IMR-90 (cell line): ENCODE measurements around the gene CAMSAP3. TPM values are rescaled to one million over a fixed set of nuclear protein-coding genes. Genes with fewer than 3 reads are reported as not detected.
A peak's percentile ranks its signal among the peaks of the same experiment; 100 is the strongest.

Experiments
- ATAC-seq: fragments of 200-7000 bp; cut with Tn5 transposase; 2 replicates; pipeline ENCODE4 v1.9.1; 2020; ENCODE audit warnings: low read depth, mild to moderate bottlenecking, moderate library complexity
- BruUV-seq: library from RNA; stranded (reverse); fragments of 400-500 nt; replicated peaks from 2 replicates; lab custom pipeline; 2021; lab: Mats Ljungman, UMichigan
- CTCF ChIA-PET: fragments of 300-600 bp; formaldehyde crosslinking; extraction: SDS; loops from one replicate; lab custom pipeline; 2021; ENCODE audit warnings: antibody characterized with exemption; lab: Yijun Ruan, JAX
- POLR2A ChIA-PET: fragments of 300-600 bp; sonication (Branson Sonifier 250); formaldehyde crosslinking; loops from one replicate; lab custom pipeline; 2022; ENCODE audit warnings: antibody characterized with exemption; ENCODE audit not compliant: unreplicated experiment; lab: Charles Lee
- DNase-seq: peaks from one replicate; pipeline ENCODE4 v3.0.0; 2013
- H2AFZ ChIP-seq: replicated peaks from 2 replicates; pipeline ENCODE3; 2013; ENCODE audit warnings: low read length, mild to moderate bottlenecking; ENCODE audit not compliant: poor library complexity
- H2AK5ac ChIP-seq: 2 replicates; pipeline ENCODE4 v1.6.1; 2013; ENCODE audit warnings: low read depth, low read length, inconsistent platforms
- H2AK9ac ChIP-seq: replicated peaks from 2 replicates; pipeline ENCODE3; 2013; ENCODE audit warnings: mild to moderate bottlenecking, low read depth, low read length, moderate library complexity; ENCODE audit not compliant: poor library complexity
- H2BK120ac ChIP-seq: 2 replicates; pipeline ENCODE4 v1.6.1; 2013; ENCODE audit warnings: low read depth, low read length, inconsistent platforms
- H2BK15ac ChIP-seq: 3 replicates; pipeline ENCODE4 v1.6.1; 2013; ENCODE audit warnings: low read depth, low read length, inconsistent platforms
- H2BK20ac ChIP-seq: 2 replicates; pipeline ENCODE4 v1.6.1; 2013; ENCODE audit warnings: low read depth, mild to moderate bottlenecking, inconsistent platforms, low read length, moderate library complexity
- H2BK5ac ChIP-seq: 2 replicates; pipeline ENCODE4 v1.6.1; 2013; ENCODE audit warnings: mild to moderate bottlenecking, low read depth, low read length, inconsistent platforms; ENCODE audit not compliant: poor library complexity, severe bottlenecking
- H3K14ac ChIP-seq: replicated peaks from 2 replicates; pipeline ENCODE4 v1.6.1; 2013; ENCODE audit warnings: low read depth, low read length, inconsistent platforms
- H3K18ac ChIP-seq: 2 replicates; pipeline ENCODE4 v1.6.1; 2013; ENCODE audit warnings: low read depth, low read length, control low read depth
- H3K23ac ChIP-seq: 2 replicates; pipeline ENCODE4 v1.6.1; 2013; ENCODE audit warnings: low read depth, low read length, inconsistent platforms
- H3K27ac ChIP-seq: 2 replicates; pipeline ENCODE4 v1.5.1; 2013; ENCODE audit warnings: mild to moderate bottlenecking, control low read depth, low read length; ENCODE audit not compliant: insufficient read depth
- H3K27me3 ChIP-seq: 2 replicates; pipeline ENCODE4 v1.6.1; 2013; ENCODE audit warnings: low read length; ENCODE audit not compliant: control insufficient read depth, insufficient read depth
- H3K36me3 ChIP-seq: 2 replicates; pipeline ENCODE4 v1.6.1; 2013; ENCODE audit warnings: low read length, mixed read lengths; ENCODE audit not compliant: control insufficient read depth, insufficient read depth
- H3K4ac ChIP-seq: 2 replicates; pipeline ENCODE4 v1.6.1; 2013; ENCODE audit warnings: low read depth, low read length, inconsistent platforms
- H3K4me1 ChIP-seq: 2 replicates; pipeline ENCODE4 v1.6.1; 2013; ENCODE audit warnings: low read length, mixed read lengths; ENCODE audit not compliant: control insufficient read depth, insufficient read depth
- H3K4me2 ChIP-seq: 2 replicates; pipeline ENCODE4 v1.6.1; 2013; ENCODE audit warnings: low read depth, mild to moderate bottlenecking, control low read depth, low read length, moderate library complexity
- H3K4me3 ChIP-seq: 2 replicates; pipeline ENCODE4 v1.5.1; 2013; ENCODE audit warnings: low read depth, mild to moderate bottlenecking, control low read depth, low read length, moderate library complexity; ENCODE audit not compliant: insufficient read depth
- H3K56ac ChIP-seq: 2 replicates; pipeline ENCODE4 v1.6.1; 2013; ENCODE audit warnings: low read length, inconsistent platforms; ENCODE audit not compliant: insufficient read depth; ENCODE audit errors: extremely low read depth
- H3K79me1 ChIP-seq, 2 experiments: 2 replicates each; pipeline ENCODE4 v1.6.1; 2013; ENCODE audit warnings: low read length in 2 of 2, inconsistent platforms in 1 of 2, low read depth in 1 of 2
- H3K9ac ChIP-seq: 2 replicates; pipeline ENCODE4 v1.6.1; 2013; ENCODE audit warnings: low read depth, low read length, control low read depth
- H3K9me1 ChIP-seq: 2 replicates; pipeline ENCODE4 v1.6.1; 2013; ENCODE audit warnings: low read length, inconsistent platforms; ENCODE audit not compliant: insufficient read depth
- H3K9me3 ChIP-seq: 2 replicates; pipeline ENCODE4 v1.6.1; 2013; ENCODE audit warnings: low read length; ENCODE audit not compliant: control insufficient read depth, insufficient read depth
- H4K20me1 ChIP-seq: 2 replicates; pipeline ENCODE4 v1.6.1; 2013; ENCODE audit warnings: low read length, inconsistent platforms; ENCODE audit not compliant: insufficient read depth
- H4K5ac ChIP-seq: 2 replicates; pipeline ENCODE4 v1.6.1; 2013; ENCODE audit warnings: mild to moderate bottlenecking, low read depth, low read length, control low read depth
- H4K8ac ChIP-seq, 2 experiments: 2 replicates each; pipeline ENCODE4 v1.6.1; 2013; ENCODE audit warnings: low read depth in 2 of 2, low read length in 2 of 2, control low read depth in 1 of 2, inconsistent platforms in 1 of 2
- H4K91ac ChIP-seq: 2 replicates; pipeline ENCODE4 v1.6.1; 2013; ENCODE audit warnings: low read depth, low read length, inconsistent platforms; ENCODE audit not compliant: insufficient read depth
- BHLHE40 ChIP-seq: fragments of 150-350 bp; IDR thresholded peaks from 2 replicates; pipeline ENCODE4 v1.6.1; 2016; ENCODE audit warnings: mild to moderate bottlenecking, low read depth, low read length
- CEBPB ChIP-seq: IDR thresholded peaks from 2 replicates; pipeline ENCODE4 v1.6.1; 2012; ENCODE audit warnings: low read depth, low read length, improper control_type of control experiment
- CHD1 ChIP-seq: IDR thresholded peaks from 2 replicates; pipeline ENCODE4 v1.6.1; 2012; ENCODE audit warnings: low read depth, low read length, improper control_type of control experiment
- FOS ChIP-seq: fragments of 150-350 bp; IDR thresholded peaks from 2 replicates; pipeline ENCODE4 v1.6.1; 2016; ENCODE audit warnings: low read depth, low read length
- MAFK ChIP-seq: IDR thresholded peaks from 2 replicates; pipeline ENCODE4 v1.6.1; 2012; ENCODE audit warnings: low read depth, low read length, improper control_type of control experiment
- MAZ ChIP-seq: IDR thresholded peaks from 2 replicates; pipeline ENCODE4 v1.6.1; 2012; ENCODE audit warnings: low read depth, mild to moderate bottlenecking, low read length, improper control_type of control experiment, moderate library complexity, borderline replicate concordance
- MXI1 ChIP-seq: IDR thresholded peaks from 2 replicates; pipeline ENCODE4 v1.6.1; 2012; ENCODE audit warnings: low read depth, mild to moderate bottlenecking, low read length, moderate library complexity, borderline replicate concordance
- NFE2L2 ChIP-seq: fragments of 150-350 bp; IDR thresholded peaks from 2 replicates; pipeline ENCODE4 v1.6.1; 2016; ENCODE audit warnings: low read depth, mild to moderate bottlenecking, low read length
- POLR2A ChIP-seq: IDR thresholded peaks from 2 replicates; pipeline ENCODE4 v1.6.1; 2012; ENCODE audit warnings: mild to moderate bottlenecking, low read depth, low read length
- RAD21 ChIP-seq: IDR thresholded peaks from 2 replicates; pipeline ENCODE4 v1.6.1; 2012; ENCODE audit warnings: low read length, improper control_type of control experiment
- RCOR1 ChIP-seq: IDR thresholded peaks from 2 replicates; pipeline ENCODE4 v1.6.1; 2012; ENCODE audit warnings: mild to moderate bottlenecking, low read length, improper control_type of control experiment; ENCODE audit not compliant: insufficient replicate concordance
- RFX5 ChIP-seq: IDR thresholded peaks from 2 replicates; pipeline ENCODE4 v1.8.0; 2012; ENCODE audit warnings: low read depth, mild to moderate bottlenecking, low read length, moderate library complexity
- SMC3 ChIP-seq: fragments of 150-350 bp; IDR thresholded peaks from 2 replicates; pipeline ENCODE4 v1.6.1; 2016; ENCODE audit warnings: low read depth, mild to moderate bottlenecking, antibody characterized with exemption, low read length, moderate library complexity
- WGBS, 2 experiments: methylation state at CpG; one replicate each; pipeline versions ENCODE4 v1.1.5 to v1.1.7; 2013; ENCODE audit warnings: missing lambda C conversion rate in 2 of 2; ENCODE audit not compliant: insufficient read length in 1 of 2; ENCODE audit errors: extremely low coverage in 2 of 2; 5-methylcytosine and 5-hydroxymethylcytosine counted together
- dilution Hi-C: fragments of 300-500 bp; cut with HindIII; formaldehyde crosslinking; loops from one replicate; pipeline ENCODE4 v1.14.3; 2018; ENCODE audit warnings: low sequenced_read_pairs; ENCODE audit not compliant: unreplicated experiment
- in situ Hi-C: fragments of 300-500 bp; cut with MboI; formaldehyde crosslinking; loops from 3 replicates; pipeline ENCODE4 v1.14.3; 2019; ENCODE audit warnings: low sequenced_read_pairs, inconsistent platforms, mixed read lengths
- intact Hi-C: fragments of 100-400 bp; cut with micrococcal nuclease; formaldehyde crosslinking; loops from 2 replicates; pipeline ENCODE4 v1.10.0; 2022
- polyA plus RNA-seq, 3 experiments: library from polyadenylated mRNA; depleted of rRNA; stranded (reverse); fragments of >200 nt; gene quantifications; 2 replicates each; pipeline ENCODE4 v1.2.3, GENCODE V29; 2012; ENCODE audit warnings: low replicate concordance in 1 of 3
- total RNA-seq: library from RNA; depleted of rRNA; stranded (reverse); fragments of >200 nt; gene quantifications from 2 replicates; pipeline ENCODE4 v1.2.3, GENCODE V29; 2012
- TF ChIP-seq, protein P1 (sequence below): fragments of 150-350 bp; IDR thresholded peaks from 2 replicates; pipeline ENCODE4 v1.6.1; 2016; ENCODE audit warnings: low read depth, mild to moderate bottlenecking, low read length, moderate library complexity, borderline replicate concordance
- TF ChIP-seq, protein P2 (sequence below): conservative IDR thresholded peaks from 2 replicates; pipeline ENCODE4 v1.5.1; 2012; ENCODE audit warnings: mild to moderate bottlenecking, low read depth, low read length, improper control_type of control experiment
- TF ChIP-seq, protein P3 (sequence below): fragments of 150-350 bp; IDR thresholded peaks from 2 replicates; pipeline ENCODE4 v1.6.1; 2017; ENCODE audit warnings: mild to moderate bottlenecking, antibody characterized with exemption, low read length, low read depth

CAMSAP3 gene
- total and polyA plus RNA-seq, 2 of the 4 experiments (the other 2 are of a cell fraction): not detected

DNA sequence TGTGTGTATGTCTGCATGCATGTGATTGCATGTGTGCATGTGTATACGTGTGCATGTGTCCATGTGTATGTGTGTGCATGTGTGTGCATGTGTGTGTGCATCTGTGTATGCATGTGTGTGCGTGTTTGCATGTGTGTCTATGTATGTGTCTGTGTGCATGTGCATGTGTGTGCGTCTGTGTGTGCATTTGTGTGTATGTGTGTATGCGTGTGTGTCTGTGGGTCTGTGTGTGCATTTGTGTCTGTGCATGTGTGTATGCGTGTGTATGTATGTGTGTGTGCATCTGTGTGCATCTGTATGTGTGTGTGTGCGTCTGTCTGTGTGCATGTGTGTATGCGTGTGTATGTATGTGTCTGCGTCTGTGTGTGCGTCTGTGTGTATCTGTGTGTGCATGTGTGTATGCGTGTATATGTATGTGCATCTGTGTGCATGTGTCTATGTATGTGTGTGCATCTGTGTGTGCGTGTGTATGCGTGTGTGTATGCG is 44.2 kb downstream of the CAMSAP3 start:
- H3K23ac ChIP-seq: no peak overlapping the region
- ATAC-seq (no peak), DNase-seq (no peak)
- no peaks in the 10 kb centered on the region for H3K79me1 ChIP-seq
- peak overlapping the region; percentile 51 for H2AFZ ChIP-seq
- no peak overlapping the region for H3K4ac ChIP-seq
- H4K8ac ChIP-seq: no peak overlapping the region
- in situ Hi-C loops (no loop called here), dilution Hi-C loops (no loop called here), intact Hi-C loops (no loop called here)
- no peak overlapping the region for H2AK9ac ChIP-seq
- H4K5ac ChIP-seq: no peak overlapping the region
- no peak overlapping the region for H2BK120ac ChIP-seq
- peaks cover 12% of the 10 kb centered on the region for H3K9me1 ChIP-seq
- H3K56ac ChIP-seq: no peak overlapping the region
- no TSS peak for BruUV-seq
- peaks cover 14% of the 10 kb centered on the region; the same call in 1 of the 2 replicates for H3K27me3 ChIP-seq
- H3K9me3 ChIP-seq: no peaks in the 10 kb centered on the region
- no peaks in the 10 kb centered on the region for H3K36me3 ChIP-seq
- no peak overlapping the region for H3K4me2 ChIP-seq
- peaks cover 5% of the 10 kb centered on the region; the same call in 1 of the 2 replicates for H4K20me1 ChIP-seq
- H2AK5ac ChIP-seq: no peak overlapping the region
- ChIA-PET CTCF (no interaction called here), POLR2A (no interaction called here)
- no peak overlapping the region for H3K18ac ChIP-seq
- H3K27ac ChIP-seq: no peak overlapping the region
- H3K9ac ChIP-seq: no peak overlapping the region
- H2BK5ac ChIP-seq: peak overlapping the region; percentile 43
- H2BK20ac ChIP-seq: no peak overlapping the region
- H3K4me3 ChIP-seq: no peak overlapping the region
- H4K91ac ChIP-seq: no peak overlapping the region
- TF ChIP-seq, protein P1, sequence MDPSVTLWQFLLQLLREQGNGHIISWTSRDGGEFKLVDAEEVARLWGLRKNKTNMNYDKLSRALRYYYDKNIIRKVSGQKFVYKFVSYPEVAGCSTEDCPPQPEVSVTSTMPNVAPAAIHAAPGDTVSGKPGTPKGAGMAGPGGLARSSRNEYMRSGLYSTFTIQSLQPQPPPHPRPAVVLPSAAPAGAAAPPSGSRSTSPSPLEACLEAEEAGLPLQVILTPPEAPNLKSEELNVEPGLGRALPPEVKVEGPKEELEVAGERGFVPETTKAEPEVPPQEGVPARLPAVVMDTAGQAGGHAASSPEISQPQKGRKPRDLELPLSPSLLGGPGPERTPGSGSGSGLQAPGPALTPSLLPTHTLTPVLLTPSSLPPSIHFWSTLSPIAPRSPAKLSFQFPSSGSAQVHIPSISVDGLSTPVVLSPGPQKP: no peak
- TF ChIP-seq MAZ (no peak), CHD1 (no peak), NFE2L2 (no peak), CEBPB (no peak), MAFK (no peak), RAD21 (no peak), RCOR1 (no peak), MXI1 (no peak), RFX5 (no peak), POLR2A (no peak), BHLHE40 (no peak), SMC3 (no peak), FOS (no peak)
- TF ChIP-seq, protein P2, sequence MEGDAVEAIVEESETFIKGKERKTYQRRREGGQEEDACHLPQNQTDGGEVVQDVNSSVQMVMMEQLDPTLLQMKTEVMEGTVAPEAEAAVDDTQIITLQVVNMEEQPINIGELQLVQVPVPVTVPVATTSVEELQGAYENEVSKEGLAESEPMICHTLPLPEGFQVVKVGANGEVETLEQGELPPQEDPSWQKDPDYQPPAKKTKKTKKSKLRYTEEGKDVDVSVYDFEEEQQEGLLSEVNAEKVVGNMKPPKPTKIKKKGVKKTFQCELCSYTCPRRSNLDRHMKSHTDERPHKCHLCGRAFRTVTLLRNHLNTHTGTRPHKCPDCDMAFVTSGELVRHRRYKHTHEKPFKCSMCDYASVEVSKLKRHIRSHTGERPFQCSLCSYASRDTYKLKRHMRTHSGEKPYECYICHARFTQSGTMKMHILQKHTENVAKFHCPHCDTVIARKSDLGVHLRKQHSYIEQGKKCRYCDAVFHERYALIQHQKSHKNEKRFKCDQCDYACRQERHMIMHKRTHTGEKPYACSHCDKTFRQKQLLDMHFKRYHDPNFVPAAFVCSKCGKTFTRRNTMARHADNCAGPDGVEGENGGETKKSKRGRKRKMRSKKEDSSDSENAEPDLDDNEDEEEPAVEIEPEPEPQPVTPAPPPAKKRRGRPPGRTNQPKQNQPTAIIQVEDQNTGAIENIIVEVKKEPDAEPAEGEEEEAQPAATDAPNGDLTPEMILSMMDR: no peak
- TF ChIP-seq, protein P3, sequence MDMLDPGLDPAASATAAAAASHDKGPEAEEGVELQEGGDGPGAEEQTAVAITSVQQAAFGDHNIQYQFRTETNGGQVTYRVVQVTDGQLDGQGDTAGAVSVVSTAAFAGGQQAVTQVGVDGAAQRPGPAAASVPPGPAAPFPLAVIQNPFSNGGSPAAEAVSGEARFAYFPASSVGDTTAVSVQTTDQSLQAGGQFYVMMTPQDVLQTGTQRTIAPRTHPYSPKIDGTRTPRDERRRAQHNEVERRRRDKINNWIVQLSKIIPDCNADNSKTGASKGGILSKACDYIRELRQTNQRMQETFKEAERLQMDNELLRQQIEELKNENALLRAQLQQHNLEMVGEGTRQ: no peak
- no peak overlapping the region for H2BK15ac ChIP-seq
- WGBS, 2 experiments: 86% methylated on average over 9 of the region's 13 CpGs; no CpG with 5 or more reads in 1 of the 2 experiments
- no peak overlapping the region for H3K14ac ChIP-seq
- H3K4me1 ChIP-seq: no peaks in the 10 kb centered on the region
